GM06990 (cell line): Measurements from ENCODE around the gene GRK1.

Source experiments
- DNase-seq: peaks from one replicate; pipeline ENCODE4 v3.0.0-alpha.2; 2011; ENCODE audit not compliant: insufficient read length; ENCODE audit errors: extremely low read depth
- H3K27me3 ChIP-seq: replicated peaks from 2 replicates; pipeline ENCODE4 v1.6.0; 2011; ENCODE audit warnings: low read length; ENCODE audit not compliant: control insufficient read depth, insufficient read depth
- H3K36me3 ChIP-seq: 2 replicates; pipeline ENCODE4 v1.5.1; 2011; ENCODE audit warnings: low read length; ENCODE audit not compliant: control insufficient read depth, insufficient read depth
- H3K4me3 ChIP-seq: replicated peaks from 2 replicates; pipeline ENCODE4 v1.5.1; 2011; ENCODE audit warnings: low read depth, mild to moderate bottlenecking, control low read depth, low read length
- TF ChIP-seq, protein P1 (sequence below): IDR thresholded peaks from 2 replicates; pipeline ENCODE4 v1.5.1; 2011; ENCODE audit warnings: low read length, control low read depth, mild to moderate bottlenecking, inconsistent platforms; ENCODE audit not compliant: insufficient read depth, poor library complexity, severe bottlenecking

GRK1 gene

DNA sequence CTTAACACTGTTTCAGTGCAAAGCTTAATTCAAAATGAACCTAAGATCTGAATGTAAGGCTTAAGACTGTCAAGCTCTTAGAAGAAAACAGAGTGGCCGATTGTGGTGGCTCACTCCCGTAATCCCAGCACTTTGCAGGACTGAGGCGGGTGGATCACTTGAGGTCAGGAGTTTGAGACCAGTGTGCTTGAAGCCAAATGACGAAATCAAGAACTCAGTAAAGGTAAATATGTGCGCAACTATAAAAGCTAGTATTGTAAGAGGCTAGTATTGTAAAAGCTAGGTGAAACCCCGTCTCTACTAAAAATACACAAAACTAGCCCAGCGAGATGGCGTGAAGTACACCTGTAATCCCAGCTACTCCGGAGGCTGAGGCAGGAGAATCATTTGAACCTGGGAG is 21.7 kb upstream of the GRK1 start:
- no peak overlapping the region for H3K4me3 ChIP-seq
- H3K36me3 ChIP-seq, result peaks cover 5% of the 10 kb centered on the region
- TF ChIP-seq, protein P1, sequence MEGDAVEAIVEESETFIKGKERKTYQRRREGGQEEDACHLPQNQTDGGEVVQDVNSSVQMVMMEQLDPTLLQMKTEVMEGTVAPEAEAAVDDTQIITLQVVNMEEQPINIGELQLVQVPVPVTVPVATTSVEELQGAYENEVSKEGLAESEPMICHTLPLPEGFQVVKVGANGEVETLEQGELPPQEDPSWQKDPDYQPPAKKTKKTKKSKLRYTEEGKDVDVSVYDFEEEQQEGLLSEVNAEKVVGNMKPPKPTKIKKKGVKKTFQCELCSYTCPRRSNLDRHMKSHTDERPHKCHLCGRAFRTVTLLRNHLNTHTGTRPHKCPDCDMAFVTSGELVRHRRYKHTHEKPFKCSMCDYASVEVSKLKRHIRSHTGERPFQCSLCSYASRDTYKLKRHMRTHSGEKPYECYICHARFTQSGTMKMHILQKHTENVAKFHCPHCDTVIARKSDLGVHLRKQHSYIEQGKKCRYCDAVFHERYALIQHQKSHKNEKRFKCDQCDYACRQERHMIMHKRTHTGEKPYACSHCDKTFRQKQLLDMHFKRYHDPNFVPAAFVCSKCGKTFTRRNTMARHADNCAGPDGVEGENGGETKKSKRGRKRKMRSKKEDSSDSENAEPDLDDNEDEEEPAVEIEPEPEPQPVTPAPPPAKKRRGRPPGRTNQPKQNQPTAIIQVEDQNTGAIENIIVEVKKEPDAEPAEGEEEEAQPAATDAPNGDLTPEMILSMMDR, result no peak
- DNase-seq, result no peak
- H3K27me3 ChIP-seq, result no peaks in the 10 kb centered on the region

DNA sequence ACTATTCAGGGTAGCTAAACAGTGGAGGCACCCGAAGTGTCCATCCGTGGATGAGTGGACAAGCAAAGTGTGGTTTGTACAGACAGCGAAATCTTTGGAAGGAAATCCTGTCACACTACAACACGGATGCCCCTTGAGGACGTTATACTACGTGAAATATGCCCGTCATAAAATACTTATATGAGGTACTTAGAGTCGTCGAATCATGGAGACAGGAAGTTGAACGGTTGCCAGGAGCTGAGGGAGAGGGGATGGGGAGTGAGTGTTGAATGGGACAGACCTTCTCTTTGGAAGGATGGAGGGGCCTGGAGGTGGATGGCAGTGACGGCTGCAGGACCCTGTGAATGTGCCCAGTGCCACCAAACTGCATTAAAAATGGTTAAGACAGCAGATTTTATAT is 20.6 kb upstream of the GRK1 start:
- TF ChIP-seq, protein P1, result no peak
- Histone ChIP-seq H3K36me3 (peaks cover 5% of the 10 kb centered on the region), H3K4me3 (no peak overlapping the region)

DNA sequence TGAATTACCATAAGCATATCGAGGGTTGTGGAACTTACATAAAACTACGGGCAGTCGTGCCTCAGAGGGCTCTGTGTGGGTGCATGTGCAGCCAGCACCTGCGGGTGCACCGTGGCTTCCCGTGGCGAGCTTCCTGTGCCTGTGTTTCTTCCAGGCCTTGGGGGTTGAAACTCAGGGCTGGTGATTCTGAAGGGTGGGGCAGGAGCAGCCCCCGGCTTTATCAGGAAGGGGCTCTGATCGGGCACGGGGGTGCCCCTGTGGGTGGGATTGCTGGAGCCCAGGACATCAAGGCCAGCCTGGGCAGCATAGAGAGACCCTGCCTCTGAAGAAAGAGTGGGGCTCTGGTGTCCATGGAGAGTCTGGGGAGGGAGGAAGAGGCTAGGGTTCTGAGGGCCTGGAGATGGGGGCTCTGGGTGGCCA is 20.1 kb upstream of the GRK1 start:
- no peak for DNase-seq
- H3K36me3 ChIP-seq, result no peaks in the 10 kb centered on the region; the same call in 1 of the 2 replicates
- H3K27me3 ChIP-seq, result no peaks in the 10 kb centered on the region
- H3K4me3 ChIP-seq, result no peak overlapping the region
- TF ChIP-seq, protein P1, result no peak

More for the DNA sequence above, 20.6 kb upstream of the GRK1 start:
- DNase-seq, result no peak
- H3K27me3 ChIP-seq, result no peaks in the 10 kb centered on the region

DNA sequence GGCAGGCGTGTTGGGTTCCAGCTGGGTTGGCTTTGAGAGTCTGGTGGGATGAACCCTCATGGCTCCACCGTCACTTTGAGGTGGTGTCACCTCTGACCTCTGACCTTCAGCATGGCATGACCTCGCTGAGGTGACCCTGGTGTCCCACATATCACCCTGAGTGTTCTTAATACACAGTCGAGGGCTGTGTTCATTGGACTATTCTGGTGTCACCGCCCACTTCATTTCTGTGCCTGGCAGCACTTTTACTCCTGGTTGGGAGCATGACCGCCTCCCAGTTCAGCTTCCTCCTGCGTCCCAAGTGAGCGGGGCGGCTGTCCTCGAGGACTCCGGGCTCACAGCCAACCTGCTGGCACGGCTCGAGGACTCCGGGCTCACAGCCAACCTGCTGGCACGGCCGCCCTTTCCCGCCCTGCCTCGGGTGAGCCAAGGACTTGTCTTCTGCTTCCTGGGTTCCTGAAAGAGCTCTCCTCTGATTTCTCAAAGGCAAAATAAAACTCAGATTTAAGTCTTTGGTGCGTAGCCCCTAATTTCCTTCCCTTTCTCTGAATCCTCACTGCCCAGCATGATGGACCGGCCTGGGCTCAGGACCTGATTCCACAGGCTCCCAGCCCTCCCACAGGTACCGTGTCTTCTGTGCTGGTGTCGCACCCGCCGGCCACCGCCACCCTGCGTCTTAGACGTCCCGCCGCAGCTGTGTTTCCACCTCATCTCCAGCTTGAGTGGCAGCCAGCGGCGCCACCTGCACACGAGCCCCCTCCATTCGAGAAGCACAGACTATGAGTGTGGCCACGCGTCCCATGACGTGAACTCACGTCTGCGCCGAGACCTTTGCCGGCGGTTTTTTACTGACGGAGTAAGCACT is 19.4 kb upstream of the GRK1 start:
- Histone ChIP-seq H3K4me3 (no peak overlapping the region), H3K27me3 (no peaks in the 10 kb centered on the region), H3K36me3 (no peaks in the 10 kb centered on the region)
- DNase-seq, result no peak
- TF ChIP-seq, protein P1, result no peak

DNA sequence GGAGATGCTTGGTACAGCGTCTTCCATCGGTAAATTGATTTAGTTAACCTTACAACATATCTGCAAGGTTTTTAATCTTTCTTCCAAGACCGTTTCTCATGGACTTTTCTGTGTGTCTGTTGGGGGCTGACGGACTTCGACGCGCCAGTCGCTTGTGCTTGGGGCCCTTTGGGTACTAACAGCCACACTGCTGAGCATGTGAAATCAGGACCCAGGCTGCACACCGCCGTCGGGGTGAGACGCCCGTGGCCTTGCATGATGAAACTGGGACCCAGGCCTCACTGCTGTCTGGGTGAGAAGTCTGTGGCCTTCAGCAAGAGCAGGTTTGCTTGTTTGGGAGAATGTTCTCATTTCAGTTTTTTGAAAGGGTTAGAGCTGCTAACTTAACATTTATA is 18.8 kb upstream of the GRK1 start:
- H3K27me3 ChIP-seq, result no peaks in the 10 kb centered on the region
- no peaks in the 10 kb centered on the region for H3K36me3 ChIP-seq
- DNase-seq, result no peak
- TF ChIP-seq, protein P1, result no peak
- H3K4me3 ChIP-seq, result no peak overlapping the region
